ENCODE measurements around the gene FMNL2. TPM values are rescaled to one million over a fixed set of nuclear protein-coding genes. Genes with fewer than 3 reads are reported as not detected.
A peak's percentile ranks its signal among the peaks of the same experiment; 100 is the strongest.

The FMNL2 gene
- polyA plus RNA-seq, 4 donors = 7.0 to 23.3 (median 8.7) TPM

- Histone ChIP-seq H3K9me3 (ENCODE audit: control insufficient read depth in 2 of 2, insufficient read depth in 1 of 2, low read depth in 1 of 2, low read length in 1 of 2) (no peaks in the 10 kb centered on the region), H3K27ac (ENCODE audit: low read depth in 1 of 3, low read length in 2 of 3) (no peak overlapping the region), H3K4me3 (ENCODE audit: low read depth in 1 of 3, low read length in 3 of 3) (no peak overlapping the region), H3K4me1 (ENCODE audit: control insufficient read depth in 3 of 3, insufficient read depth in 2 of 3, low read depth in 1 of 3, low read length in 2 of 3) (peaks cover 0 to 13% (median 2%) of the 10 kb centered on the region in 3 donors), H3K36me3 (ENCODE audit: control insufficient read depth in 3 of 3, insufficient read depth in 2 of 3, low read depth in 1 of 3, low read length in 3 of 3) (peaks cover 0 to 4% (median 0%) of the 10 kb centered on the region in 3 donors), H3K27me3 (ENCODE audit: control insufficient read depth in 3 of 3, insufficient read depth in 3 of 3, low read length in 3 of 3) (no peaks in the 10 kb centered on the region)
- WGBS, 3 donors = 80 to 93% (median 83%) methylated on average over 4 of the region's 4 CpGs
- no peak for FAIRE-seq
- DNase-seq = no peak
These were observed 230.0 kb downstream of the FMNL2 start for GRCh38 chr2:152564754-152565551.

DNA sequence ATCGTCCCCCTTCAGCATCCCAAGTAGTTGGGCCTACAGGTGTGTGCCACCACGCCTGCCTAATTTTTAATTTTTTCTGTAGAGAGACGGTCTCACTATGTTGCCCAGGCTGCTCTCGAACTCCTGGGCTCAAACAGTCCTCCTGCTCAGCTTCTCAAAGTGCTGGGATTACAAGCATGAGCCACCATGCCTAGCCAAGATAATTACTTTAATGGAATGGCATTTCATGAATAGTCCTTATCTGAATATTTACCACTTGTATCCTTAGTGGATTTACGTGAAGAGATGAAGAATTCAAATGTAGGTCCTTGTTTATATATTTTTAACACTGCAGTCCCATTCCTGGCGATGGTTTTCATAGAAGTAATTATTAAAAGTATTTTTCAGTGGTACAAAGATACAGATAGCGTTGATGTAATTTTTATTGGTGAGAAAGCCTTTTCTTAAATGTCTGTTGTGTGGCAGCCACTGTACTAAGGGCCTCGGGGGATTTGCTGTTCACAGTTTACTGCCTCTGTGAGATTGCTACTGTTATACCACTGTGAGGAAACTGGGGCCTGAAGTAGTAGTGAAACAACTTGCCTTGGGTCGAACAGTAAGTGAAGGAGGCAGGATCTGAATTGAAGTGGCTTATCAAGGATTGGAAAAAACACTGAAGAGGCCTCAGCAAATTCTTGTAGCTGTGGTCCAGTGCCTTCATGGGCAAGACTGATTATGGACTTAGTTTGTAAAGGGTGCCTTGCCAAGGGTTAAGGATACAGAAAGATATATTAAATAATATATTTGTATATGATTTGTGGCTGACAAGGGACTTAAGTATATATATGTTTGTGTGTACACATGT lies 231.1 kb downstream of the FMNL2 start:
- peaks cover 0 to 4% (median 0%) of the 10 kb centered on the region in 3 donors for H3K36me3 ChIP-seq (ENCODE audit: control insufficient read depth in 3 of 3, insufficient read depth in 2 of 3, low read depth in 1 of 3, low read length in 3 of 3)
- peak overlapping the region in 1 of 3 donors; percentile 27 for H3K27ac ChIP-seq (ENCODE audit: low read depth in 1 of 3, low read length in 2 of 3)
- H3K9me3 ChIP-seq (ENCODE audit: control insufficient read depth in 2 of 2, insufficient read depth in 1 of 2, low read depth in 1 of 2, low read length in 1 of 2) = no peaks in the 10 kb centered on the region
- H3K4me1 ChIP-seq (ENCODE audit: control insufficient read depth in 3 of 3, insufficient read depth in 2 of 3, low read depth in 1 of 3, low read length in 2 of 3) = peaks cover 0 to 8% (median 2%) of the 10 kb centered on the region in 3 donors
- no peak for DNase-seq
- no peak overlapping the region for H3K4me3 ChIP-seq (ENCODE audit: low read depth in 1 of 3, low read length in 3 of 3)
- WGBS, 3 donors = 83 to 91% (median 84%) methylated on average over 9 of the region's 9 CpGs
- H3K27me3 ChIP-seq (ENCODE audit: control insufficient read depth in 3 of 3, insufficient read depth in 3 of 3, low read length in 3 of 3) = no peaks in the 10 kb centered on the region
- FAIRE-seq = no peak

DNA sequence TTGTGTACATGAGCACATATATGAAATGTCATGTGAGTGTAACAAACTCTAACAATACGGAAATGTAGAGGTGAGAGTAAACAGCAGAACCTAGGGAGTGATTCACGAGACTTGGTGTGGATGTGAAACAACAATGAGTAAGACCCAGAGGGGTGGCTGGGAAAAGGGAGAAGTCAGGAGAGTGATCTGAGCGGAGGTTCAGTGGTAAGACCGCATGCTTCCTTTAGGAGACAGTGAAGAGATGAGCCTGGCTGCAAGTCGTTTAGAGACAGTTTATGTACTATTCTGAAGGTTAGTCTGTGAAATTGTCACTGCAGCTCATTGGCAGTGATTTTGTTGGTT lies 231.7 kb downstream of the FMNL2 start:
- Histone ChIP-seq H3K4me3 (ENCODE audit: low read depth in 1 of 3, low read length in 3 of 3) (no peak overlapping the region), H3K27me3 (ENCODE audit: control insufficient read depth in 3 of 3, insufficient read depth in 3 of 3, low read length in 3 of 3) (no peaks in the 10 kb centered on the region), H3K27ac (ENCODE audit: low read depth in 1 of 3, low read length in 2 of 3) (no peak overlapping the region), H3K9me3 (ENCODE audit: control insufficient read depth in 2 of 2, insufficient read depth in 1 of 2, low read depth in 1 of 2, low read length in 1 of 2) (no peaks in the 10 kb centered on the region), H3K4me1 (ENCODE audit: control insufficient read depth in 3 of 3, insufficient read depth in 2 of 3, low read depth in 1 of 3, low read length in 2 of 3) (peaks cover 0 to 6% (median 2%) of the 10 kb centered on the region in 3 donors), H3K36me3 (ENCODE audit: control insufficient read depth in 3 of 3, insufficient read depth in 2 of 3, low read depth in 1 of 3, low read length in 3 of 3) (peaks cover 0 to 4% (median 0%) of the 10 kb centered on the region in 3 donors)
- WGBS, 3 donors = 79 to 84% (median 82%) methylated on average over 5 of the region's 5 CpGs
- FAIRE-seq = no peak
- no peak for DNase-seq

- Histone ChIP-seq H3K9me3 (ENCODE audit: control insufficient read depth in 2 of 2, insufficient read depth in 1 of 2, low read depth in 1 of 2, low read length in 1 of 2) (no peaks in the 10 kb centered on the region), H3K4me1 (ENCODE audit: control insufficient read depth in 3 of 3, insufficient read depth in 2 of 3, low read depth in 1 of 3, low read length in 2 of 3) (peaks cover 0 to 2% (median 0%) of the 10 kb centered on the region in 3 donors), H3K27me3 (ENCODE audit: control insufficient read depth in 3 of 3, insufficient read depth in 3 of 3, low read length in 3 of 3) (no peaks in the 10 kb centered on the region), H3K4me3 (ENCODE audit: low read depth in 1 of 3, low read length in 3 of 3) (no peak overlapping the region), H3K36me3 (ENCODE audit: control insufficient read depth in 3 of 3, insufficient read depth in 2 of 3, low read depth in 1 of 3, low read length in 3 of 3) (peaks cover 0 to 4% (median 0%) of the 10 kb centered on the region in 3 donors), H3K27ac (ENCODE audit: low read depth in 1 of 3, low read length in 2 of 3) (no peak overlapping the region)
- 77 to 89% (median 77%) methylated on average over 3 of the region's 3 CpGs for WGBS, 3 donors
- FAIRE-seq (no peak), DNase-seq (no peak)
These were observed 233.6 kb downstream of the FMNL2 start for GRCh38 chr2:152568531-152568930.

DNA sequence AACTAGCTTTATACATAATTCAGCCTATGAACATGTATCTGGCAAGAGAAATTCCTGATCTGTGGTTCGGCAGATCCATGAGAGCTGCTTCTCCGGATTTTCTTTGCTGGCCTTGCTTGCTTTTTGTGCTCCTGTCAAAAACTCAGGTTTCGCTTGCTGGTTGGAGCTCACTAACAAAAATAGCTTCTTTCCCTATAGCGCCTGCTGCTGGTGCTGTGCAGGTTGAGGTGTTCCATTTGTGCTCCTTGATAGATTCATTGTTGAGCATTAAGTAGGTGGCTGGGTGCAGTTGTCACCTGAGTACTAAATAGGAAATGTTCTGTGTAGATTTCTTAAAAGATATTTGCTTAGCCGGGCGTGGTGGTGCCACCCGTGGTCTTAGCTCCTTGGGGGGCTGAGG lies 234.2 kb downstream of the FMNL2 start:
- no peak overlapping the region for H3K4me3 ChIP-seq (ENCODE audit: low read depth in 1 of 3, low read length in 3 of 3)
- peaks cover 0 to 4% (median 0%) of the 10 kb centered on the region in 3 donors for H3K36me3 ChIP-seq (ENCODE audit: control insufficient read depth in 3 of 3, insufficient read depth in 2 of 3, low read depth in 1 of 3, low read length in 3 of 3)
- 87 to 93% (median 89%) methylated on average over 7 of the region's 7 CpGs for WGBS, 3 donors
- no peaks in the 10 kb centered on the region for H3K9me3 ChIP-seq (ENCODE audit: control insufficient read depth in 2 of 2, insufficient read depth in 1 of 2, low read depth in 1 of 2, low read length in 1 of 2)
- DNase-seq (no peak), FAIRE-seq (no peak)
- no peaks in the 10 kb centered on the region for H3K27me3 ChIP-seq (ENCODE audit: control insufficient read depth in 3 of 3, insufficient read depth in 3 of 3, low read length in 3 of 3)
- no peaks in the 10 kb centered on the region for H3K4me1 ChIP-seq (ENCODE audit: control insufficient read depth in 3 of 3, insufficient read depth in 2 of 3, low read depth in 1 of 3, low read length in 2 of 3)
- no peak overlapping the region for H3K27ac ChIP-seq (ENCODE audit: low read depth in 1 of 3, low read length in 2 of 3)

GRCh38 chr2:152571048-152571766 lies 236.2 kb downstream of the FMNL2 start:
- no peaks in the 10 kb centered on the region for H3K4me1 ChIP-seq (ENCODE audit: control insufficient read depth in 3 of 3, insufficient read depth in 2 of 3, low read depth in 1 of 3, low read length in 2 of 3)

GRCh38 chr2:152572031-152572430 lies 237.1 kb downstream of the FMNL2 start:
- peaks cover 0 to 4% (median 0%) of the 10 kb centered on the region in 3 donors for H3K36me3 ChIP-seq (ENCODE audit: control insufficient read depth in 3 of 3, insufficient read depth in 2 of 3, low read depth in 1 of 3, low read length in 3 of 3)
- H3K4me1 ChIP-seq (ENCODE audit: control insufficient read depth in 3 of 3, insufficient read depth in 2 of 3, low read depth in 1 of 3, low read length in 2 of 3) = no peaks in the 10 kb centered on the region
- no peaks in the 10 kb centered on the region for H3K9me3 ChIP-seq (ENCODE audit: control insufficient read depth in 2 of 2, insufficient read depth in 1 of 2, low read depth in 1 of 2, low read length in 1 of 2)
- 87 to 100% (median 97%) methylated on average over 1 of the region's 1 CpG for WGBS, 3 donors
- no peak for DNase-seq
- FAIRE-seq = no peak
- H3K27me3 ChIP-seq (ENCODE audit: control insufficient read depth in 3 of 3, insufficient read depth in 3 of 3, low read length in 3 of 3) = no peaks in the 10 kb centered on the region
- no peak overlapping the region for H3K27ac ChIP-seq (ENCODE audit: low read depth in 1 of 3, low read length in 2 of 3)
- no peak overlapping the region for H3K4me3 ChIP-seq (ENCODE audit: low read depth in 1 of 3, low read length in 3 of 3)

More at GRCh38 chr2:152571048-152571766, 236.2 kb downstream of the FMNL2 start:
- Histone ChIP-seq H3K9me3 (ENCODE audit: control insufficient read depth in 2 of 2, insufficient read depth in 1 of 2, low read depth in 1 of 2, low read length in 1 of 2) (no peaks in the 10 kb centered on the region), H3K36me3 (ENCODE audit: control insufficient read depth in 3 of 3, insufficient read depth in 2 of 3, low read depth in 1 of 3, low read length in 3 of 3) (peaks cover 0 to 4% (median 0%) of the 10 kb centered on the region in 3 donors), H3K27me3 (ENCODE audit: control insufficient read depth in 3 of 3, insufficient read depth in 3 of 3, low read length in 3 of 3) (no peaks in the 10 kb centered on the region), H3K27ac (ENCODE audit: low read depth in 1 of 3, low read length in 2 of 3) (no peak overlapping the region), H3K4me3 (ENCODE audit: low read depth in 1 of 3, low read length in 3 of 3) (no peak overlapping the region)
- DNase-seq = no peak
- WGBS, 3 donors = 59 to 68% (median 62%) methylated on average over 3 of the region's 3 CpGs
- FAIRE-seq = no peak

DNA sequence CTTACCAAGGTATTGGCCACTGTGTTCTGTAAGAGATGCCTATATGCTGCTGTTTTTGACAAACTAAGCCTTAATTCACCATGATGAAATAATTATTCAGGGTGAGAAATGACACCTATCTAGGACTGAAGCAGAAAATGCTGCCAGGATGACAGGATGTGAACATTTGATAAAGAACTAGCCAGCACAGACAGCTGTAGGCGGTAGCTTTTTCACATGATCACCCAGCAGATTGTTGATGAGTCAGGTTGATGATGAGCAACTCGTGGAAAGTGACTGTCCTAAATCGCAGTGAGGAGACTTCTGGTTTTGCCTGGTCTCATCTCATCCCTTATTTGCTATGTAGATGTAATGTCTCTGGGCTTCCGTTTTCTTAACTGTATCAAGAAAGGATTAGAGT lies 238.2 kb downstream of the FMNL2 start:
- 69 to 85% (median 72%) methylated on average over 4 of the region's 4 CpGs for WGBS, 3 donors
- no peak for FAIRE-seq

More for the DNA sequence above, 238.2 kb downstream of the FMNL2 start:
- Histone ChIP-seq H3K27me3 (ENCODE audit: control insufficient read depth in 3 of 3, insufficient read depth in 3 of 3, low read length in 3 of 3) (no peaks in the 10 kb centered on the region), H3K27ac (ENCODE audit: low read depth in 1 of 3, low read length in 2 of 3) (no peak overlapping the region), H3K36me3 (ENCODE audit: control insufficient read depth in 3 of 3, insufficient read depth in 2 of 3, low read depth in 1 of 3, low read length in 3 of 3) (peaks cover 0 to 4% (median 0%) of the 10 kb centered on the region in 3 donors), H3K4me1 (ENCODE audit: control insufficient read depth in 3 of 3, insufficient read depth in 2 of 3, low read depth in 1 of 3, low read length in 2 of 3) (no peaks in the 10 kb centered on the region), H3K4me3 (ENCODE audit: low read depth in 1 of 3, low read length in 3 of 3) (no peak overlapping the region), H3K9me3 (ENCODE audit: control insufficient read depth in 2 of 2, insufficient read depth in 1 of 2, low read depth in 1 of 2, low read length in 1 of 2) (no peaks in the 10 kb centered on the region)
- DNase-seq = no peak
